GM12865 (cell line): ENCODE data around the gene ADIPOQ.
"Not testable (repeated sequence)": the region's sequence is repeated elsewhere in the genome, so short reads cannot be mapped to it uniquely, and the experiment has no call there.

ENCODE experiments used
- DNase-seq: peaks from one replicate; pipeline ENCODE4 v3.0.0; 2010; ENCODE audit warnings: low read depth
- H3K4me3 ChIP-seq: 2 replicates; pipeline ENCODE4 v1.5.1; 2011; ENCODE audit warnings: mild to moderate bottlenecking, low read depth, low read length, control low read depth
- CTCF ChIP-seq: IDR thresholded peaks from 2 replicates; pipeline ENCODE4 v1.5.1; 2011; ENCODE audit warnings: low read length, control low read depth, low read depth, inconsistent platforms; ENCODE audit not compliant: insufficient read depth; ENCODE audit errors: missing control alignments

ADIPOQ gene

GRCh38 chr3:186810336-186810996 is 32.0 kb upstream of the ADIPOQ start:
- DNase-seq = no peak
- no peak for TF ChIP-seq CTCF
- H3K4me3 ChIP-seq = no peak overlapping the region

GRCh38 chr3:186811313-186811712 is 31.2 kb upstream of the ADIPOQ start:
- not testable (repeated sequence) for DNase-seq

GRCh38 chr3:186814100-186814499 is 28.4 kb upstream of the ADIPOQ start:
- no peak for DNase-seq
- no peak overlapping the region for H3K4me3 ChIP-seq
- no peak for TF ChIP-seq CTCF

More at GRCh38 chr3:186811313-186811712, 31.2 kb upstream of the ADIPOQ start:
- H3K4me3 ChIP-seq = not testable (repeated sequence)

GRCh38 chr3:186815435-186815834 is 27.1 kb upstream of the ADIPOQ start:
- no peak for DNase-seq
- no peak for TF ChIP-seq CTCF

GRCh38 chr3:186818516-186818915 is 24.0 kb upstream of the ADIPOQ start:
- no peak for TF ChIP-seq CTCF
- no peak for DNase-seq
- no peak overlapping the region for H3K4me3 ChIP-seq

More at GRCh38 chr3:186815435-186815834, 27.1 kb upstream of the ADIPOQ start:
- H3K4me3 ChIP-seq = no peak overlapping the region

GRCh38 chr3:186818956-186819355 is 23.6 kb upstream of the ADIPOQ start:
- no peak for TF ChIP-seq CTCF
- no peak for DNase-seq
- no peak overlapping the region for H3K4me3 ChIP-seq

GRCh38 chr3:186821429-186822387 is 20.8 kb upstream of the ADIPOQ start:
- H3K4me3 ChIP-seq = no peak overlapping the region
- peak; percentile 69 for DNase-seq
- peak; percentile 59 for TF ChIP-seq CTCF

GRCh38 chr3:186822388-186822759 is 20.1 kb upstream of the ADIPOQ start:
- H3K4me3 ChIP-seq = not testable (repeated sequence)

More at GRCh38 chr3:186822388-186822759, 20.1 kb upstream of the ADIPOQ start:
- DNase-seq = not testable (repeated sequence)
